Neural crest cell (in vitro differentiated cells): ENCODE measurements around the gene KTN1. TPM values are rescaled to one million over a fixed set of nuclear protein-coding genes. Genes with fewer than 3 reads are reported as not detected.

Source experiments
- DNase-seq: peaks from one replicate; pipeline ENCODE4 v3.0.0; 2021; ENCODE audit warnings: low read depth, mixed read lengths, low spot score
- H3K27ac Mint-ChIP-seq: one replicate; pipeline ENCODE4 v1.8.0; 2021; ENCODE audit warnings: mild to moderate bottlenecking, mixed read lengths; ENCODE audit not compliant: unreplicated experiment
- H3K27me3 Mint-ChIP-seq: 2 replicates; pipeline ENCODE4 v1.8.0; 2021; ENCODE audit warnings: low read depth, mild to moderate bottlenecking, mixed read lengths
- H3K36me3 Mint-ChIP-seq: 2 replicates; pipeline ENCODE4 v1.8.0; 2021; ENCODE audit warnings: low read depth, mild to moderate bottlenecking, mixed read lengths
- H3K4me1 Mint-ChIP-seq: 2 replicates; pipeline ENCODE4 v1.8.0; 2021; ENCODE audit warnings: mixed read lengths
- H3K4me3 Mint-ChIP-seq: one replicate; pipeline ENCODE4 v1.8.0; 2021; ENCODE audit warnings: mild to moderate bottlenecking, mixed read lengths
- H3K9me3 Mint-ChIP-seq: 2 replicates; pipeline ENCODE4 v1.8.0; 2021; ENCODE audit warnings: mixed read lengths
- CTCF ChIP-seq: fragments of 200-600 bp; sonication (generic); conservative IDR thresholded peaks from 2 replicates; pipeline ENCODE4 v1.5.0; 2021; ENCODE audit warnings: antibody characterized with exemption, mild to moderate bottlenecking
- total RNA-seq: library from RNA; stranded (reverse); gene quantifications from 2 replicates; pipeline ENCODE4 v1.2.1, GENCODE V29; 2021

The KTN1 gene
- total RNA-seq, 1 donor from 2014 or later, result 118 TPM

GRCh38 chr14:55577229-55577628, 2.8 kb upstream of the KTN1 start:
- H3K4me1 Mint-ChIP-seq, result peaks cover 27% of the 10 kb centered on the region
- no peaks in the 10 kb centered on the region for H3K27me3 Mint-ChIP-seq
- peak overlapping the region; percentile 33 for H3K4me3 Mint-ChIP-seq
- H3K9me3 Mint-ChIP-seq, result no peaks in the 10 kb centered on the region
- peaks cover 3% of the 10 kb centered on the region for H3K36me3 Mint-ChIP-seq
- no peak overlapping the region for H3K27ac Mint-ChIP-seq
- DNase-seq, result no peak
- no peak for TF ChIP-seq CTCF

GRCh38 chr14:55578511-55578910, 1.5 kb upstream of the KTN1 start:
- TF ChIP-seq CTCF, result no peak
- Mint-ChIP-seq H3K27ac (no peak overlapping the region), H3K36me3 (no peaks in the 10 kb centered on the region), H3K9me3 (no peaks in the 10 kb centered on the region), H3K4me1 (peaks cover 27% of the 10 kb centered on the region), H3K4me3 (peak overlapping the region; percentile 98), H3K27me3 (no peaks in the 10 kb centered on the region)
- DNase-seq, result no peak

GRCh38 chr14:55580470-55581341, 699 bp downstream of the KTN1 start:
- peak; percentile 34 for DNase-seq
- Mint-ChIP-seq H3K27me3 (no peaks in the 10 kb centered on the region), H3K9me3 (no peaks in the 10 kb centered on the region), H3K4me3 (peak overlapping the region; percentile 93), H3K27ac (peak overlapping the region; percentile 43), H3K4me1 (peaks cover 29% of the 10 kb centered on the region), H3K36me3 (no peaks in the 10 kb centered on the region)
- TF ChIP-seq CTCF, result peak; percentile 35

GRCh38 chr14:55581342-55581771, 1.4 kb downstream of the KTN1 start:
- DNase-seq, result no peak
- H3K27ac Mint-ChIP-seq, result no peak overlapping the region
- H3K27me3 Mint-ChIP-seq, result no peaks in the 10 kb centered on the region
- no peaks in the 10 kb centered on the region for H3K9me3 Mint-ChIP-seq
- TF ChIP-seq CTCF, result no peak
- H3K4me3 Mint-ChIP-seq, result peak overlapping the region; percentile 93
- no peaks in the 10 kb centered on the region for H3K36me3 Mint-ChIP-seq
- H3K4me1 Mint-ChIP-seq, result peaks cover 35% of the 10 kb centered on the region

GRCh38 chr14:55582746-55583145, 2.7 kb downstream of the KTN1 start:
- peak overlapping the region; percentile 63 for H3K4me3 Mint-ChIP-seq
- H3K4me1 Mint-ChIP-seq, result peaks cover 40% of the 10 kb centered on the region

More at GRCh38 chr14:55582746-55583145, 2.7 kb downstream of the KTN1 start:
- Mint-ChIP-seq H3K27me3 (no peaks in the 10 kb centered on the region), H3K36me3 (no peaks in the 10 kb centered on the region), H3K9me3 (no peaks in the 10 kb centered on the region), H3K27ac (no peak overlapping the region)
- no peak for TF ChIP-seq CTCF
- no peak for DNase-seq
